Camera-type eye (tissue), 1 donor: ENCODE results near the gene RGS8. TPM values are rescaled to one million over a fixed set of nuclear protein-coding genes. Genes with fewer than 3 reads are reported as not detected.

Experiments
- total RNA-seq: library from RNA; depleted of rRNA; stranded (reverse); fragments of >200 nt; gene quantifications from one replicate; pipeline ENCODE4 v1.2.3, GENCODE V29; 2014

Gene RGS8, protein sequence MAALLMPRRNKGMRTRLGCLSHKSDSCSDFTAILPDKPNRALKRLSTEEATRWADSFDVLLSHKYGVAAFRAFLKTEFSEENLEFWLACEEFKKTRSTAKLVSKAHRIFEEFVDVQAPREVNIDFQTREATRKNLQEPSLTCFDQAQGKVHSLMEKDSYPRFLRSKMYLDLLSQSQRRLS
- total RNA-seq: 160 TPM

DNA sequence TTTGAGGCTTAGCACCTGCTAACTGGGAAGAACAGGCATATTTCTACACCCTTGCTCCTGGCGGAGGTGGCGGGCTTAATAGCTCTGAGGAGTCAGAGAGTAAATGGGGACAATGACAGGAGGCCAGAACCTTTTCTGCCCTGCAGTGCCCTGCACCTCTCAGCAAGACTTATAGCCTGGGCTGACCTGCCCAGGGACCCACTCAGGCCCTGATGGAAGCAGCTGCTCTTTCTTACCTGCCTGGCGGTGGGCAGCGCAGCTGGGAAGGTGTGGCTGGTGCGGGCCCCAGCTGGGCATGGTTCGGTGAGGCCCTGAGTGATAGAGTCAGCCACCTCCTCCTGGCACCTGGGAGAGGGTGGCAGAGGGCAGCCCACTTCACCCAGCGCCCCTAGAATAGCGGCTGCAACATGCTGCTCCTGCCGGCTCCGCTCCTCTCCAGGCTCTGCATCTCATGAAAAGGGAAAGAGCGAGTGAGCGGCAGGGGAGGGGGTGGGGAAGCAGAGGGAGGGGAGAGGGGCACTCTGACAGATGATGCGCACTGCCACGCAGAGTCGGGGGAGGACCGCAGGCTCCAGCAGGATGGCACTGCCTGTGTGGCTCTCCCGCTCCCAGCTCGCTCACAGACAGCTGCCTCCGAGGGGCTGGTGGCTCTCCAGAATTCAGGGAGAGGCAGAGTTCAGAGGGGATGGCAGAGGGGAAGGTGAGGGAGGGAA lies at the start of gene RGS8:
Gene RGS8, minus strand, starts transcription at position 472 of the 713 bp plus-strand sequence. CDS start 14,938 bp downstream, outside the sequence.

Other genes with a start within 250 kb of the RGS8 start
- gene RGSL1, start 234.4 kb downstream of the RGS8 start, total RNA-seq: not detected
- gene RNASEL, start 95.3 kb downstream of the RGS8 start, total RNA-seq: 10.0 TPM
- gene RGS16, start 80.2 kb downstream of the RGS8 start, total RNA-seq: 56.7 TPM
- gene NPL, start 105.2 kb upstream of the RGS8 start, total RNA-seq: 5.4 TPM
- gene DHX9, start 154.8 kb upstream of the RGS8 start, total RNA-seq: 271 TPM